Measurements from ENCODE around the gene ISL2. TPM values are rescaled to one million over a fixed set of nuclear protein-coding genes. Genes with fewer than 3 reads are reported as not detected.
"Not testable (repeated sequence)": the region's sequence is repeated elsewhere in the genome, so short reads cannot be mapped to it uniquely, and the experiment has no call there.

The ISL2 gene
- total RNA-seq, 1 experiment from 2014 or later: 0.15 TPM

- Histone ChIP-seq H2BK120ac (ENCODE audit: low read depth, low read length, poor library complexity, severe bottlenecking) (no peak overlapping the region), H3K14ac (ENCODE audit: insufficient read depth, low read length) (no peak overlapping the region), H3K4me1 (ENCODE audit: insufficient read depth, low read length) (no peaks in the 10 kb centered on the region), H3K4me2 (ENCODE audit: insufficient read depth, insufficient read length, low read length) (no peak overlapping the region), H2BK12ac (ENCODE audit: insufficient read length, low read depth, low read length) (no peak overlapping the region), H3K79me2 (ENCODE audit: insufficient read depth, low read length) (0 out of 2 replicates have a peak, but pooled peaks cover 1% of the 10 kb centered on the region), H4K20me1 (ENCODE audit: control insufficient read depth, insufficient read depth, insufficient read length) (no peaks in the 10 kb centered on the region), H3K18ac (ENCODE audit: insufficient read length, low read depth, low read length) (no peak overlapping the region), H3K56ac (ENCODE audit: insufficient read length, low read depth, low read length) (no peak overlapping the region), H2BK20ac (ENCODE audit: low read depth, low read length, poor library complexity, severe bottlenecking) (no peak overlapping the region), H3K23ac (ENCODE audit: insufficient read length, low read depth, low read length) (no peak overlapping the region), H2AFZ (ENCODE audit: low read length) (no peak overlapping the region), H2AK5ac (ENCODE audit: insufficient read length, low read length) (no peak overlapping the region), H3K79me1 (ENCODE audit: insufficient read depth, low read depth, low read length, poor library complexity, severe bottlenecking) (no peaks in the 10 kb centered on the region), H4K5ac (ENCODE audit: insufficient read length, low read depth, low read length) (no peak overlapping the region), H2BK15ac (ENCODE audit: low read depth, low read length) (no peak overlapping the region), H3K27ac (ENCODE audit: insufficient read length, low read depth, low read length) (no peak overlapping the region), H3T11ph (ENCODE audit: low read length) (no peak overlapping the region), H4K8ac (replicated peaks; ENCODE audit: insufficient read length, low read depth, low read length) (no peak overlapping the region), H3K9me3 (ENCODE audit: control insufficient read depth, low read depth, low read length) (no peaks in the 10 kb centered on the region), H3K23me2 (ENCODE audit: insufficient read length, low read depth, low read length, poor library complexity, severe bottlenecking) (no peaks in the 10 kb centered on the region), H2BK5ac (ENCODE audit: insufficient read length, low read length) (no peak overlapping the region), H3K4ac (ENCODE audit: low read depth, low read length) (no peak overlapping the region), H3K27me3 (ENCODE audit: insufficient read depth, low read length) (no peaks in the 10 kb centered on the region), H4K91ac (ENCODE audit: insufficient read length, low read depth, low read length) (no peak overlapping the region), H3K9ac (ENCODE audit: extremely low read depth, insufficient read length, low read length) (no peak overlapping the region)
- no peak overlapping the region; a peak in 1 of 7 replicates for H3K27ac Mint-ChIP-seq
- TF ChIP-seq, protein P1, sequence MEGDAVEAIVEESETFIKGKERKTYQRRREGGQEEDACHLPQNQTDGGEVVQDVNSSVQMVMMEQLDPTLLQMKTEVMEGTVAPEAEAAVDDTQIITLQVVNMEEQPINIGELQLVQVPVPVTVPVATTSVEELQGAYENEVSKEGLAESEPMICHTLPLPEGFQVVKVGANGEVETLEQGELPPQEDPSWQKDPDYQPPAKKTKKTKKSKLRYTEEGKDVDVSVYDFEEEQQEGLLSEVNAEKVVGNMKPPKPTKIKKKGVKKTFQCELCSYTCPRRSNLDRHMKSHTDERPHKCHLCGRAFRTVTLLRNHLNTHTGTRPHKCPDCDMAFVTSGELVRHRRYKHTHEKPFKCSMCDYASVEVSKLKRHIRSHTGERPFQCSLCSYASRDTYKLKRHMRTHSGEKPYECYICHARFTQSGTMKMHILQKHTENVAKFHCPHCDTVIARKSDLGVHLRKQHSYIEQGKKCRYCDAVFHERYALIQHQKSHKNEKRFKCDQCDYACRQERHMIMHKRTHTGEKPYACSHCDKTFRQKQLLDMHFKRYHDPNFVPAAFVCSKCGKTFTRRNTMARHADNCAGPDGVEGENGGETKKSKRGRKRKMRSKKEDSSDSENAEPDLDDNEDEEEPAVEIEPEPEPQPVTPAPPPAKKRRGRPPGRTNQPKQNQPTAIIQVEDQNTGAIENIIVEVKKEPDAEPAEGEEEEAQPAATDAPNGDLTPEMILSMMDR (conservative IDR thresholded peaks at IDR 0.05): no peak
- no peaks in the 10 kb centered on the region for H3K4me1 Mint-ChIP-seq
- peaks cover 0 to 2% (median 0%) of the 10 kb centered on the region in 3 experiments; a peak in 4 of 7 replicates for H3K36me3 Mint-ChIP-seq (ENCODE audit: insufficient read depth in 1 of 3, low read depth in 3 of 3)
- no peaks in the 10 kb centered on the region for H3K9me3 Mint-ChIP-seq
- DNase-seq: no peak
- WGBS (ENCODE audit: extremely low coverage, insufficient read length, low lambda C conversion rate): no CpG with 5 or more reads among the region's 1 CpG
- no peaks in the 10 kb centered on the region for H3K27me3 Mint-ChIP-seq (ENCODE audit: low read depth)
- no peak overlapping the region for H3K4me3 Mint-ChIP-seq
Observed at GRCh38 chr15:76296849-76297248, 39.7 kb upstream of the ISL2 start.

DNA sequence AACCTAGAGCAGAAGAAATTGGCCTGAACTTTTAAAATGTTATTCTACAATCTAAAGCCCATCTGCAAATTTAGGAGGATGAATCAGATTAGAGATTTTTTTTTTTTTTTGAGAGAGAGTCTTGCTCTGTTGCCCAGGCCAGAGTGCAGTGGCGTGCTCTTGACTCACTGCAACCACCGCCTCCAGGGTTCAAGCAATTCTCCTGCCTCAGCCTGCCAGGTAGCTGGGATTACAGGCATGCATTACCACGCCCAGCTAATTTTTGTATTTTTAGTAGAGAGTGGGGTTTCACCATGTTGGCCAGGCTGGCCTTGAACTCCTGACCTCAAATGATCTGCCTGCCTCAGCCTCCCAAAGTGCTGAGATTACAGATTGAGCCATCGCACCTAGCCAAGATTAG is 38.6 kb upstream of the ISL2 start:
- H3K9me3 ChIP-seq (ENCODE audit: control insufficient read depth, low read depth, low read length); H3K23me2 ChIP-seq (ENCODE audit: insufficient read length, low read depth, low read length, poor library complexity, severe bottlenecking); H3K4me1 Mint-ChIP-seq; H3K79me1 ChIP-seq (ENCODE audit: insufficient read depth, low read depth, low read length, poor library complexity, severe bottlenecking); H4K5ac ChIP-seq (ENCODE audit: insufficient read length, low read depth, low read length); H3K36me3 Mint-ChIP-seq (ENCODE audit: insufficient read depth in 1 of 3, low read depth in 3 of 3); H4K20me1 ChIP-seq (ENCODE audit: control insufficient read depth, insufficient read depth, insufficient read length); H3K56ac ChIP-seq (ENCODE audit: insufficient read length, low read depth, low read length); H3K4me1 ChIP-seq (ENCODE audit: insufficient read depth, low read length); H3K79me2 ChIP-seq (ENCODE audit: insufficient read depth, low read length); H4K8ac ChIP-seq (replicated peaks; ENCODE audit: insufficient read length, low read depth, low read length); H3K4me2 ChIP-seq (ENCODE audit: insufficient read depth, insufficient read length, low read length); H2AK5ac ChIP-seq (ENCODE audit: insufficient read length, low read length); H3K27ac Mint-ChIP-seq; H2BK12ac ChIP-seq (ENCODE audit: insufficient read length, low read depth, low read length); DNase-seq; H3K4ac ChIP-seq (ENCODE audit: low read depth, low read length); H3K18ac ChIP-seq (ENCODE audit: insufficient read length, low read depth, low read length); H3K9ac ChIP-seq (ENCODE audit: extremely low read depth, insufficient read length, low read length); H3T11ph ChIP-seq (ENCODE audit: low read length); H3K27me3 Mint-ChIP-seq (ENCODE audit: low read depth); H3K9me3 Mint-ChIP-seq; H3K27me3 ChIP-seq (ENCODE audit: insufficient read depth, low read length); H3K23ac ChIP-seq (ENCODE audit: insufficient read length, low read depth, low read length); H3K14ac ChIP-seq (ENCODE audit: insufficient read depth, low read length); H2BK5ac ChIP-seq (ENCODE audit: insufficient read length, low read length); H2BK15ac ChIP-seq (ENCODE audit: low read depth, low read length); H2AFZ ChIP-seq (ENCODE audit: low read length); H2BK20ac ChIP-seq (ENCODE audit: low read depth, low read length, poor library complexity, severe bottlenecking); H3K27ac ChIP-seq (ENCODE audit: insufficient read length, low read depth, low read length); H4K91ac ChIP-seq (ENCODE audit: insufficient read length, low read depth, low read length); H2BK120ac ChIP-seq (ENCODE audit: low read depth, low read length, poor library complexity, severe bottlenecking); H3K4me3 Mint-ChIP-seq: not testable (repeated sequence)
- WGBS (ENCODE audit: extremely low coverage, insufficient read length, low lambda C conversion rate): no CpG with 5 or more reads among the region's 4 CpGs

Measured in H9 (cell line).